HG03571 (cell line): ENCODE measurements around the gene HS6ST2.

Source experiments
- ATAC-seq: cut with Tn5 transposase; IDR thresholded peaks from one replicate; pipeline ENCODE4 v1.9.1; 2021; ENCODE audit not compliant: unreplicated experiment

Gene HS6ST2

GRCh38 chrX:132745593-132745992 is 212.8 kb downstream of the HS6ST2 start:
- ATAC-seq: no peak

- no peak for ATAC-seq
Observed at GRCh38 chrX:132744470-132744869, 214.0 kb downstream of the HS6ST2 start.

GRCh38 chrX:132743086-132743485 is 215.3 kb downstream of the HS6ST2 start:
- no peak for ATAC-seq

GRCh38 chrX:132742246-132742645 is 216.2 kb downstream of the HS6ST2 start:
- no peak for ATAC-seq

GRCh38 chrX:132741689-132742088 is 216.7 kb downstream of the HS6ST2 start:
- ATAC-seq: no peak

GRCh38 chrX:132740316-132741123 is 217.9 kb downstream of the HS6ST2 start:
- no peak for ATAC-seq

GRCh38 chrX:132738951-132739350 is 219.5 kb downstream of the HS6ST2 start:
- no peak for ATAC-seq

GRCh38 chrX:132737743-132738142 is 220.7 kb downstream of the HS6ST2 start:
- ATAC-seq: no peak

GRCh38 chrX:132732236-132732635 is 226.2 kb downstream of the HS6ST2 start:
- ATAC-seq: no peak

GRCh38 chrX:132730726-132731125 is 227.7 kb downstream of the HS6ST2 start:
- no peak for ATAC-seq

GRCh38 chrX:132730266-132730665 is 228.2 kb downstream of the HS6ST2 start:
- ATAC-seq: no peak

GRCh38 chrX:132728296-132728695 is 230.1 kb downstream of the HS6ST2 start:
- no peak for ATAC-seq

GRCh38 chrX:132718431-132718958 is 239.9 kb downstream of the HS6ST2 start:
- ATAC-seq: no peak

- no peak for ATAC-seq
Observed at GRCh38 chrX:132716006-132716405, 242.4 kb downstream of the HS6ST2 start.

GRCh38 chrX:132714913-132715312 is 243.5 kb downstream of the HS6ST2 start:
- no peak for ATAC-seq

GRCh38 chrX:132712350-132712749 is 246.1 kb downstream of the HS6ST2 start:
- ATAC-seq: no peak

- ATAC-seq: no peak
Observed at GRCh38 chrX:132710656-132711155, 247.7 kb downstream of the HS6ST2 start.

- no peak for ATAC-seq
Observed at GRCh38 chrX:132708529-132708928, 249.9 kb downstream of the HS6ST2 start.

- no peak for ATAC-seq
Observed at GRCh38 chrX:132704769-132705168, 253.7 kb downstream of the HS6ST2 start.

GRCh38 chrX:132694382-132694781 is 264.0 kb downstream of the HS6ST2 start:
- ATAC-seq: no peak

GRCh38 chrX:132692526-132692925 is 265.9 kb downstream of the HS6ST2 start:
- ATAC-seq: no peak

- ATAC-seq: no peak
Observed at GRCh38 chrX:132692066-132692465, 266.4 kb downstream of the HS6ST2 start.
